Measurements from ENCODE around the gene OLFML1.

Gene OLFML1

DNA sequence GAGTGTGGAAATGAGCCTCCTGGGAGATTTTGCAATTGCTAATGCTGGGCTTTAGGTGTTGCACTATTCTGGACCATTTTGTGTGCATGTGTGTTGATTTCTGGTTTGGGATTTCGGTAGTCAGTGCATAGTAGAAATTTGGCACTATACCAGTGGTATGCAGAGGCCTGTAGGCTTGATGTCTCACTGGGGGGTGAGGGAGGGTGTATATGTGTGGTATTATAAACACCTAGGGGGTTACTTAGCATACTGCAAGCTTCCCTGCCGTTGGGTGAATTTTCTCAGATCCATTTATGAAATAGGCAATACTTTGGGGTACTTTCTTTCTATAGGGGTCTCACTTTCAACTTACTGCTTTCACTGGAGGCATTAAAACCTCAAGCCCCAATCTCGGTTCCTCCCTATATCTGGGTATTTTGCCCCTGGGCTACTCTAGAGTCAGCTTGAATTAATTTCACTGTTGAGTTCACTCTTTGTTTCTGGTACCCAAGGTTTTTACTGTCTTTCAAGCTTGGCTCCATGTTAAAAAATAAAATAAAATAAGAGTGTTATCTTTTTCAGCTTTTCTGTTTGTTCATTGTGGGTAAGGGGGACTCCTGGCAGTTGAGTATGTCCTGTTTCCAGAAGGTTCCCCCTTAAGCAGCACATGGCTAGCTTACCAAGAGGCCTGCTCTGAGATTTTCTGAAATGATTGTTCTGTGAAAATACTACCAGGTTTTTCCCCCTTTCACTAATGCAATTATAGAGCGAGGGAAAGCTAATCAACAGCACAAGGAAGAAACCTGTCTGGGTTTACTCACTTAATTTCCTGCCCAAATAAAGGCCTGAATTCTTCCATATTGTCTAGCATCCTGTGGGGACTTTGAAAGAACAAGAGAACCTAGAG lies 74.3 kb downstream of the OLFML1 start:
- no peak for DNase-seq (ENCODE audit: low read depth)
